Left ventricle myocardium inferior (tissue), 1 donor: ENCODE measurements around the gene BMP6. TPM values are rescaled to one million over a fixed set of nuclear protein-coding genes. Genes with fewer than 3 reads are reported as not detected.

ENCODE experiments used
- DNase-seq: peaks from one replicate; pipeline ENCODE4 v3.0.0-alpha.2; 2020
- H3K27ac ChIP-seq: fragments of 200-600 bp; replicated peaks from 2 replicates; pipeline ENCODE4 v1.8.0; 2021
- H3K27me3 ChIP-seq: fragments of 200-600 bp; 2 replicates; pipeline ENCODE4 v1.8.0; 2021; ENCODE audit warnings: low read depth
- H3K36me3 ChIP-seq: fragments of 200-600 bp; 2 replicates; pipeline ENCODE4 v1.8.0; 2021
- H3K4me1 ChIP-seq: fragments of 200-600 bp; 2 replicates; pipeline ENCODE4 v1.8.0; 2021
- H3K4me3 ChIP-seq: fragments of 200-600 bp; 2 replicates; pipeline ENCODE4 v1.8.0; 2021; ENCODE audit warnings: mild to moderate bottlenecking, moderate library complexity
- H3K9me3 ChIP-seq: fragments of 200-600 bp; replicated peaks from 2 replicates; pipeline ENCODE4 v1.8.0; 2021
- intact Hi-C: fragments of 100-400 bp; cut with micrococcal nuclease; formaldehyde crosslinking; loops from one replicate; pipeline ENCODE4 v1.11.0; 2022
- total RNA-seq: library from RNA; stranded (reverse); fragmentation: NEBNext Ultra II Directional; extraction: Animal tissue kit (Norgen Biotek cat#: 25700); gene quantifications from one replicate; pipeline ENCODE4 v1.2.1, GENCODE V29; 2021
- TF ChIP-seq, protein P1 (sequence below): fragments of 200-600 bp; IDR thresholded peaks from 2 replicates; pipeline ENCODE4 v1.8.0; 2021; ENCODE audit warnings: antibody characterized with exemption, mild to moderate bottlenecking, borderline replicate concordance
- donor health status: DM: no; HTN: yes; CAD: no; lungs with severe emphysema.

BMP6 gene
- total RNA-seq, 1 donor from 2014 or later = 5.2 TPM

GRCh38 chr6:7684843-7685242, 41.1 kb upstream of the BMP6 start:
- intact Hi-C loops = no loop called here
- Histone ChIP-seq H3K9me3 (no peaks in the 10 kb centered on the region), H3K4me1 (no peaks in the 10 kb centered on the region), H3K36me3 (no peaks in the 10 kb centered on the region), H3K4me3 (no peak overlapping the region), H3K27ac (no peak overlapping the region), H3K27me3 (peaks cover 86% of the 10 kb centered on the region)
- TF ChIP-seq, protein P1, sequence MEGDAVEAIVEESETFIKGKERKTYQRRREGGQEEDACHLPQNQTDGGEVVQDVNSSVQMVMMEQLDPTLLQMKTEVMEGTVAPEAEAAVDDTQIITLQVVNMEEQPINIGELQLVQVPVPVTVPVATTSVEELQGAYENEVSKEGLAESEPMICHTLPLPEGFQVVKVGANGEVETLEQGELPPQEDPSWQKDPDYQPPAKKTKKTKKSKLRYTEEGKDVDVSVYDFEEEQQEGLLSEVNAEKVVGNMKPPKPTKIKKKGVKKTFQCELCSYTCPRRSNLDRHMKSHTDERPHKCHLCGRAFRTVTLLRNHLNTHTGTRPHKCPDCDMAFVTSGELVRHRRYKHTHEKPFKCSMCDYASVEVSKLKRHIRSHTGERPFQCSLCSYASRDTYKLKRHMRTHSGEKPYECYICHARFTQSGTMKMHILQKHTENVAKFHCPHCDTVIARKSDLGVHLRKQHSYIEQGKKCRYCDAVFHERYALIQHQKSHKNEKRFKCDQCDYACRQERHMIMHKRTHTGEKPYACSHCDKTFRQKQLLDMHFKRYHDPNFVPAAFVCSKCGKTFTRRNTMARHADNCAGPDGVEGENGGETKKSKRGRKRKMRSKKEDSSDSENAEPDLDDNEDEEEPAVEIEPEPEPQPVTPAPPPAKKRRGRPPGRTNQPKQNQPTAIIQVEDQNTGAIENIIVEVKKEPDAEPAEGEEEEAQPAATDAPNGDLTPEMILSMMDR = no peak
- no peak for DNase-seq

GRCh38 chr6:7685276-7685675, 40.6 kb upstream of the BMP6 start:
- intact Hi-C loops = no loop called here

GRCh38 chr6:7687145-7688111, 38.5 kb upstream of the BMP6 start:
- Histone ChIP-seq H3K4me1 (no peaks in the 10 kb centered on the region), H3K9me3 (no peaks in the 10 kb centered on the region), H3K36me3 (no peaks in the 10 kb centered on the region), H3K4me3 (no peak overlapping the region), H3K27ac (no peak overlapping the region), H3K27me3 (peaks cover 85% of the 10 kb centered on the region)
- TF ChIP-seq, protein P1 = no peak
- intact Hi-C loops = no loop called here
- DNase-seq = no peak

More at GRCh38 chr6:7685276-7685675, 40.6 kb upstream of the BMP6 start:
- DNase-seq = no peak
- Histone ChIP-seq H3K4me3 (no peak overlapping the region), H3K4me1 (no peaks in the 10 kb centered on the region), H3K27me3 (peaks cover 85% of the 10 kb centered on the region), H3K36me3 (no peaks in the 10 kb centered on the region), H3K27ac (no peak overlapping the region), H3K9me3 (no peaks in the 10 kb centered on the region)
- TF ChIP-seq, protein P1 = no peak

- Histone ChIP-seq H3K27me3 (peaks cover 64% of the 10 kb centered on the region), H3K9me3 (no peaks in the 10 kb centered on the region), H3K4me3 (no peak overlapping the region), H3K4me1 (no peaks in the 10 kb centered on the region), H3K27ac (no peak overlapping the region), H3K36me3 (no peaks in the 10 kb centered on the region)
- TF ChIP-seq, protein P1 = no peak
- no peak for DNase-seq
- intact Hi-C loops = no loop called here
Observed at GRCh38 chr6:7691021-7691420, 34.9 kb upstream of the BMP6 start.

- Histone ChIP-seq H3K27ac (no peak overlapping the region), H3K4me3 (no peak overlapping the region), H3K4me1 (no peaks in the 10 kb centered on the region), H3K9me3 (no peaks in the 10 kb centered on the region), H3K36me3 (no peaks in the 10 kb centered on the region), H3K27me3 (peaks cover 62% of the 10 kb centered on the region)
- no peak for DNase-seq
- TF ChIP-seq, protein P1 = no peak
- intact Hi-C loops = no loop called here
Observed at GRCh38 chr6:7691675-7692452, 34.0 kb upstream of the BMP6 start.
